ENCODE data around the gene KBTBD8.

The KBTBD8 gene

DNA sequence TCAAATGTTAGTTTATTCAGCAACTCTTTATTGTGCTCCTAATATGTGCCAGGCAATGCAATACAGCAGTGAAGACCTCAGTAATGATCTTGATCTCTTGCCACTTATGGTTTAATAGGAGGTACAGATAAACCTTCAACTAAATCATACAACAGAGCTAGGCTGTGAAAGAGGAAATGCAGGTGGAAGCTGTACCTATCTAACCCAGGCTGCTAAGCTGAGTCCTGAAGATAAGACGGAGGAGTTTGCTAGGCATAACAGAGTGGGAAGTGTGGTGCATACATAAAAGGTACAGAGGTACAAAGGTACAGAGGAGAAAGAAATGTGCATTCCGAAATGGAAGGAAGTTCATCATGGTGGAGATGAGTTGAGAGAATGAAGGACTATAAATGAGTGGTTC lies 35.0 kb downstream of the KBTBD8 start:
- H3K27me3 ChIP-seq (ENCODE audit: low read depth), result no peaks in the 10 kb centered on the region
- H3K4me1 ChIP-seq, result peaks cover 24% of the 10 kb centered on the region
- H3K36me3 ChIP-seq (replicated peaks), result no peaks in the 10 kb centered on the region
- H3K9me3 ChIP-seq, result no peaks in the 10 kb centered on the region
- in situ Hi-C loops (cut with MboI; ENCODE audit: low sequenced_read_pairs), result no loop called here
- no peak for DNase-seq (ENCODE audit: low spot score in 2 of 2)
- no peak overlapping the region for H3K4me3 ChIP-seq

DNA sequence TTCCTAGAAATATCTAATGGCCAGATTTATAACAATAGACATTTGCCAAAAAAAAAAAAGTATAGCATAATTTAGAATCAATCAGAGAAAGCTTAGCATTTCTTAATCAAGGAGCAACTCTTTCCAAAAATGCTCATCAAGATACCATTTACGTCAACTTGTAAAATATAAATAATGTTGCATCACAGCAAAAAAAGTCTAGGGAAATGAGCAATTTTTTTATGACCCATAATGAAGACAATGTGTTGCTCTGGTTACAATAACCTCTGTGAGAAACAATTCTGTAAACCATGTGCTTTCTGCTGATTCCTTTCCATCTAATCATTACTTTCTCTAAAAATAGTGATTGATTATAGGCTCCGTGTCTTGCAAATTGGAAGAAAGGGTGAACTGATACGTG lies 36.3 kb downstream of the KBTBD8 start:
- no peaks in the 10 kb centered on the region for H3K27me3 ChIP-seq (ENCODE audit: low read depth)
- no peak for DNase-seq (ENCODE audit: low spot score in 2 of 2)
- no peaks in the 10 kb centered on the region for H3K36me3 ChIP-seq (replicated peaks)
- peaks cover 30% of the 10 kb centered on the region for H3K4me1 ChIP-seq
- H3K4me3 ChIP-seq, result no peak overlapping the region
- H3K9me3 ChIP-seq, result no peaks in the 10 kb centered on the region
- in situ Hi-C loops (cut with MboI; ENCODE audit: low sequenced_read_pairs), result no loop called here

DNA sequence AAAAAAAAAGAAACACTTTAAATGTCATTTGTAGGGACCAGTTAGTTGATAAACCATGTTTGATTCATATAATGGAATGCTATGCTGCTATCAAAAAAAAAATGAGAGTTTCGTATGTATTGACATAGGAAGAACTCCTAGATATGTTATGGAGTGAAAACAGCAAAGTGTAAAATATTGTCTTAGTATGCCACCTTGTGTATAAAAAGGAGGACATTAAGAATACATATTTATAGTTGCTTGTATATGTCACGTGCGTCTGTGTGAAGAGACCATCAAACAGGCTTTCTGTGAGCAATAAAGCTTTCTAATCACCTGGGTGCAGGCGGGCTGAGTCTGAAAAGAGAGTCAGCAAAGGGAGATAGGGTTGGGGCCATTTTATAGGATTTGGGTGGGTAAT lies 39.5 kb downstream of the KBTBD8 start:
- Histone ChIP-seq H3K9me3 (no peaks in the 10 kb centered on the region), H3K27me3 (ENCODE audit: low read depth) (no peaks in the 10 kb centered on the region), H3K36me3 (replicated peaks) (no peaks in the 10 kb centered on the region), H3K4me1 (peaks cover 13% of the 10 kb centered on the region), H3K4me3 (no peak overlapping the region)
- DNase-seq (ENCODE audit: low spot score in 2 of 2), result no peak
- in situ Hi-C loops (cut with MboI; ENCODE audit: low sequenced_read_pairs), result no loop called here

DNA sequence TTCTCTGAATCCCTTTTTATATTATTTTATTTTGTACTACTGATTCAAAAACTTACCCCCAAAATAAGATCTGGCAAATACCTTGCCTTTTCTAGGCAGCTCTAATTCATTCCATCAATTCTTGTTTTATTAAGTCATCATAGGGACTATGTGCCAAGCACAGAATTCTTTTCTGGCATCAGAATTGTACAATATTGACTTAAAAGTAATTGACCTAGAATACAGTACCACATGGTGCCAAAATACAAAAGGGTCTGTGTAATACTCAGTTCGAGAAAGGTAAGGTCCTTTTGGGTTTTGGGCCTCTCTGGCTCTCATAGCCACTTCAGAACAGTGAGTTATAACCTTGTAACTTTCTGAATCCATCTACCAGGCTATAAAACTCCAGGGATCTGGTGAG lies 46.2 kb downstream of the KBTBD8 start:
- no peaks in the 10 kb centered on the region for H3K4me1 ChIP-seq
- H3K36me3 ChIP-seq (replicated peaks), result no peaks in the 10 kb centered on the region
- no peak for DNase-seq (ENCODE audit: low spot score in 2 of 2)
- no peaks in the 10 kb centered on the region for H3K9me3 ChIP-seq
- H3K27me3 ChIP-seq (ENCODE audit: low read depth), result no peaks in the 10 kb centered on the region
- H3K4me3 ChIP-seq, result no peak overlapping the region
- in situ Hi-C loops (cut with MboI; ENCODE audit: low sequenced_read_pairs), result no loop called here

DNA sequence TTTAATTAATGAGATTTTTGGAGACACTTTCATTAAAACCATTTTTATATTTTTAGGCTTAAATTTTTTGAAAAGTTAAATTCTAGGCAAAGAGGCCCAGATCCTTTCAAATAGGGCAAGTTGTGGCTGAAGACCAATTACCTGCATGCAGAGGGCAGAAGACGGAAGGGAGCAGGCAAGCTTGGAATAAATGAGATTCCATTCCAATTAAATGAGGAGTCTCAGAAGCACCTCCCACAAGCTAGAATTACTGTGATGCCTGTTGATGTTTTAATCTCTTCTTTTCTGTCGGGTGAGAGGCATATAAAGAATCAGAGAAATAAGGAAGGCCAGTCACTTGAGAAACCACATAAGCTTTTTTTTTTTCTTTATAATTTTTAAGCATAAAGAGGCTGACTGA lies 46.8 kb downstream of the KBTBD8 start:
- in situ Hi-C loops (cut with MboI; ENCODE audit: low sequenced_read_pairs), result no loop called here
- Histone ChIP-seq H3K36me3 (replicated peaks) (no peaks in the 10 kb centered on the region), H3K4me3 (no peak overlapping the region), H3K9me3 (no peaks in the 10 kb centered on the region), H3K4me1 (no peaks in the 10 kb centered on the region), H3K27me3 (ENCODE audit: low read depth) (no peaks in the 10 kb centered on the region)
- DNase-seq (ENCODE audit: low spot score in 2 of 2), result no peak

DNA sequence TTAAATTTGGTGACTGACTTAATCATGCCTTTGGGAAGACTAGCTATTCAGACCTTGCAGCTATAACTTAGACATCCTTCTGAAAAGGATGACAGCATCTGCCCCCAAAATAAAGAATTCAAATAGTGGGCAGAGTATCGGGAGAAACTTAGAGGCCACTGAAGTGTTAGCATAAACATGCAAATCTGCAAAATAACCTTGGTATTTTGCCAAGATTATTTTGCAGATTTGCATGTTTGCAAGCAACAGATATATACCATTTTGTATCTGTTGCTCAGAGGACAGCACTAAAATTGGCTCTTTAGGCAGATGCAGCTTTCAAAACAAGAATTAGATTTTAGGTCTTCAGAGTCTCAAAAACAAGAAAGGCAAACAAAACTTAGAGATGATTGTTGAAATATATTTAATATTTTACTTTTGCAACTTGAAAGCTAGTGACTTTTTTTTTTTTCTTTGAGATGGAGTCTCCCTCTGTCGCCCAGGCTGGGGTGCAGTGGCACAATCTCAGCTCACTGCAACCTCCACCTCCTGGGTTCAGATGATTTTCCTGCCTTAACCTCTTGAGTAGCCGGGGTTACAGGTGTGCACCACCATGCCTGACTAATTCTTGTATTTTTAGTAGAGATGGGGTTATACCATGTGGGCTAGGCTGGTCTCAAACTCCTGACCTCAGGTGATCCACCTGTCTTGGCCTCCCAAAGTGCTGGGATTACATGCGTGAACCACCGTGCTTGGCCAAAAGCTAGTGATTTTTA lies 47.8 kb downstream of the KBTBD8 start:
- H3K4me1 ChIP-seq, result no peaks in the 10 kb centered on the region
- DNase-seq (ENCODE audit: low spot score in 2 of 2), result no peak
- no peak overlapping the region for H3K4me3 ChIP-seq
- H3K27me3 ChIP-seq (ENCODE audit: low read depth), result no peaks in the 10 kb centered on the region
- in situ Hi-C loops (cut with MboI; ENCODE audit: low sequenced_read_pairs), result no loop called here
- no peaks in the 10 kb centered on the region for H3K36me3 ChIP-seq (replicated peaks)
- H3K9me3 ChIP-seq, result no peaks in the 10 kb centered on the region

DNA sequence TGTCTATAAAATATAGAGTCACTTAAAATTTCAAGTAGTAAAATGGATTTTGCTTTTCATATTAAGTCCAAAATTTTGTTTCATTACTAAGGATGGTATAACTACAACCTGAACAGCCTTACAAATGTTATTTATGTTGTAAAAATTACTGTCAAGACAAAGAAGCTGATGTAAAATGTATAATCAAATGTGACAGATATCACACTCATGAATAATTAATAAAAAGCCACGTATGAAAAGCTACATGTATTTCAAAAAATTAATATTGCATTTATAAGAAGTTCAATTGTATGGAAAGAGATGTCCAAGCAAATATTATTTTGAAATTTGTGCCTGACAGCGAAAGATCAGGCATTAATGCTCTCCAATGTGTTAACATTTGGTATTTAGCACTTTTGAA lies 48.9 kb downstream of the KBTBD8 start:
- no peaks in the 10 kb centered on the region for H3K4me1 ChIP-seq
- H3K4me3 ChIP-seq, result no peak overlapping the region
- H3K36me3 ChIP-seq (replicated peaks), result no peaks in the 10 kb centered on the region
- no peak for DNase-seq (ENCODE audit: low spot score in 2 of 2)
- no peaks in the 10 kb centered on the region for H3K9me3 ChIP-seq
- no peaks in the 10 kb centered on the region for H3K27me3 ChIP-seq (ENCODE audit: low read depth)
- in situ Hi-C loops (cut with MboI; ENCODE audit: low sequenced_read_pairs), result no loop called here

DNA sequence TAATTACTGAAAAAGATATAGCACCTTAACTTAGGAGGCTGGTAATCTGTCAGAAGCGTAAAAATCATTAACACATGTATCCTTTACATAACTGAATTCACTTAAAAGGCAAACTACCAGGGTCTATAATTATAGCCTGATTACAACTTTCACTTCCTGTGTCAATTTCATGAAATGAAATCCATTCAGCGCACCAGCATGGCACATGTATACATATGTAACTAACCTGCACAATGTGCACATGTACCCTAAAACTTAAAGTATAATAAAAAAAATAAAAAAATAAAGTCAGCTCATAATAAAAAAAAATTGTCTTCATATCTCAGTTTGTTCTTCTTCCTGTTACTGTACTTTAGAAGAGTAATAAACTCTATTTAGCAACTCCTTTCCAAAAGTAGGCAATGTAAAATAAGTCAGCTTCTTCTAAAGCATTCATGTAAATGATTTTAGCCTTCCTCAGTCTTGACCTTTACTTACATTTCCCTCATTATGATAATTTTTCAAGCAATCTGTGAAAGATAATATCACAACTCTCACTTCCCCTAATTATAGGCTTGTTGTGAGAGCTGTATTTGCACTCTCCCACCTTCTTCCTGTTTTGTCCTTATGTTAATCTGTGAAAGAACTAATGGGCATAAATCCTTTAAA lies 50.1 kb downstream of the KBTBD8 start:
- H3K4me1 ChIP-seq, result no peaks in the 10 kb centered on the region
- no peaks in the 10 kb centered on the region for H3K36me3 ChIP-seq (replicated peaks)
- H3K27me3 ChIP-seq (ENCODE audit: low read depth), result no peaks in the 10 kb centered on the region
- no peaks in the 10 kb centered on the region for H3K9me3 ChIP-seq
- H3K4me3 ChIP-seq, result no peak overlapping the region
- DNase-seq (ENCODE audit: low spot score in 2 of 2), result no peak
- in situ Hi-C loops (cut with MboI; ENCODE audit: low sequenced_read_pairs), result no loop called here

DNA sequence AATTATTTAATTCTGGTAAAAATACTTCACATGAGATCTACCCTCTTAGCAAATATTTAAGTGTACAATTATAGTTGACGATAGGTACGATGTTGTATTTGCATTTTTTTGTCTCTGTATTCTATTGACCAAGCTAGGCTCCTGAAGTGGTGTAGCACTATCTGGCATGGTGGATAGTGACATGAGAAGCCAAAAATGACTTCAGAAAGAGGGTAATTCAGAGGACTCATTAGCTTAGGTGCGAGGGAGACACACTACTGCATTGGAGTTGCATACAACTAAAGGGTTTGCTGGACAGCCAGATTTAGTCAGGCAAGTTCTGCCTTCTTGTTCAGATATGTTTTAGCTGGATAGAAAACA lies 50.6 kb downstream of the KBTBD8 start:
- H3K4me3 ChIP-seq, result no peak overlapping the region
- no peaks in the 10 kb centered on the region for H3K9me3 ChIP-seq
- no peaks in the 10 kb centered on the region for H3K27me3 ChIP-seq (ENCODE audit: low read depth)
- H3K36me3 ChIP-seq (replicated peaks), result no peaks in the 10 kb centered on the region
- no peaks in the 10 kb centered on the region for H3K4me1 ChIP-seq
- in situ Hi-C loops (cut with MboI; ENCODE audit: low sequenced_read_pairs), result no loop called here
- DNase-seq (ENCODE audit: low spot score in 2 of 2), result no peak

DNA sequence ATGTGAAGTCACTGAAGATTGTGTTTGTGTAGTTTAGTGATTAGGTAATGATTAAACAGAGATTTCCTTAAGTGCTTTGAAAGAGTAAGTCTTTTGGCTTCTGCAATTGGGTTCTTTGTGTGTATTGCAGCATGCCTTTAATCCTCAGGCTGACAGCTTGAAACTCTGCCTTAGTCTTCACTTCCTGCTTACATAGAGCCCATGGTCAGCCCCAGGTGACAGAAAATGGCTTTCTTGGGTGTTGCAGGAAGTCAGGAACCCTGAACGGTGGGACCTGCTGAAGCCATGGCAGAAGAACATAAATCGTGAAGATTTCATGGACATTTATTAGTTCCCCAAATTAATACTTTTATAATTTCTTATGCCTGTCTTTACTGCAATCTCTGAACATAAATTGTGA lies 61.3 kb downstream of the KBTBD8 start:
- no peaks in the 10 kb centered on the region for H3K9me3 ChIP-seq
- no peaks in the 10 kb centered on the region for H3K27me3 ChIP-seq (ENCODE audit: low read depth)
- no peaks in the 10 kb centered on the region for H3K4me1 ChIP-seq
- no peaks in the 10 kb centered on the region for H3K36me3 ChIP-seq (replicated peaks)
- in situ Hi-C loops (cut with MboI; ENCODE audit: low sequenced_read_pairs), result no loop called here
- DNase-seq (ENCODE audit: low spot score in 2 of 2), result no peak
- H3K4me3 ChIP-seq, result no peak overlapping the region

All from HAP-1 (cell line).